GM15510 (cell line): ENCODE measurements around the gene ASTN2.

Experiments used
- POLR2A ChIP-seq: IDR thresholded peaks from 3 replicates; pipeline ENCODE4 v1.6.1; 2011; ENCODE audit warnings: borderline replicate concordance; ENCODE audit not compliant: insufficient read length; ENCODE audit errors: extremely low read depth

The ASTN2 gene

DNA sequence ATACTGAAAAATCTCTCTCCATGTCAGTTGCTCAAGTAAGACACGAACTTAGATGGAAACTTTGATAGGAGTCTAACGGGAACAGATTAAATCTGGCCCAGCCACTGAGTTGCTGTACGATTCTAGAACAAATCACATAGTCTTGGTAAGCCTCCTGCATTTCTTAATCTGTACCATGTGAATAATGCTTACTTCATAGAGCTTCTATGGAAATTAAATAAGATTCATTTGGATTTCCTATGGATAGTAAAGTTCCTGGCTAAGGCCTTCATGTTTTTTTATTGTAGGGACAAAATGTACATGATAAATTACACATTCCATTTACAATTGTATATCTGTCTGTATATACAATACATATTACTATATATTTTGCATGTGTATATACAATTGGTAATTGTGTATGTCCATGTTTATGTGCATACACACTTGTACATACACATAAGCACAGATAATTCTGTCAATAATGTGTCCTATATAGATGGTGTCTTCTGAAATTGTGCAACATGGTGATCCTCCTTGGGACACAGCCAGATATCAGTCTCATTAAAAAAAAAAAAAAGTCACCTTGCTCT lies 397.4 kb downstream of the ASTN2 start:
- no peak for TF ChIP-seq POLR2A

DNA sequence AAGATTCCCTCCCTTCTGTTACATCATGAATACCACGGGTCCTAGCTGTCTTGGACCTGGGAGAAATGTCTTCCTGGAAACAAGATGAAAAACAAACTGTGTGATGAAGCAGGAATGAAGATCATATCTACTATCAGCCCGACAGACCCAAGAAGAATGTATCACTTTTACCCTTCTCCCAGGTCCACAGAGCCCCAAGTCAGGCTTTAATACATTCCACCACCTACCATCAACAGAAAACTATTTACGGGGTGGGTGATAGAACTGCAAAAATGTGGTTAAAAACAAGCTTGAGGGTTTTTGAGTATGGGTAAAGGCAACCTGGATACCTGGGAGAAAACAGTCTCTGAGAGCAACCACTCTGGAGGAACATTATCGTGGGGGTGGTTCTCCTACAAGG lies 400.8 kb downstream of the ASTN2 start:
- TF ChIP-seq POLR2A, result no peak

DNA sequence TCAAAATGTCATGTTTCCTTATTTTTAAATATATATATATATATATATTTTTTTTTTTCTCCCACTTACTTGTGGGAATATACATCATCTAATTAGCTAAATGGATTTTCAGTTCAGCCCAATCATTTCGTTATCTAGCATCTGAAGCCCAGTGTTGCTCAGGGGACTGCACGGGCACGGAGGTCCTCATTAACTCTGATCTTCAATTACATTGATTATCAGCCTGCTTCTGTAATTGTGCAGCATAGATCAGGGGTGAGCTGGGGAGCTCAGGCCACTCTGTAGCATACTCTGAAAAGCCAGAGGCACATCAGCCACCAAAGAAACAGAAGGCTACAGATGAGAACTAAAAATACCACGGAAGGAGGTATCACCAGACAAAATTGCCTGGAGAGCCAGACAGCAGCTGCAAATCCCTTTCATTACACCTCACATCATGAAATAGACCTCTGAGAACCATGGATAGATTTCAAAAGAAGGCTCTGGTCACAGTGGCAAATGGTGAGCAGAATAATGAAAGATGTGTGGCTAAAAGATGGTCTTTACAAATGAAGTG lies 401.3 kb downstream of the ASTN2 start:
- no peak for TF ChIP-seq POLR2A

DNA sequence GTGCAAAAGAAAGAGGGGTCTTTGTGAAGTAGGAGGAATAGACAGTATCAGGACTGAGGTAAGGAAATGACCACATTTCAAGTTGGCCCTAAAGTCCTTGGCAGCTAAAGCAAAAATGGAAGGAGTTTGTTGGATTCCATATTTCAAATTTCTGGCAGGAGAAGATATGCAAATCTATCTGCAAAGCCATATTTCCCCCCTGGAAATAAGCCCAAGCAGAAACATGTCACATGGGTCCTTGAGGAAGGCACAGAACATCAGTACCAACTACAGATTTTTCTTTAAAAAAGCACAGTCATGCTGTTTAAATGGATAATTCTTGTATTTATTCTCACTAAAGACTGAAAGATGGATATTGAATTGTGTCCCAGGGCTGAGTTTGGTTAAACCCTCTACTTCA lies 404.8 kb downstream of the ASTN2 start:
- TF ChIP-seq POLR2A, result no peak

DNA sequence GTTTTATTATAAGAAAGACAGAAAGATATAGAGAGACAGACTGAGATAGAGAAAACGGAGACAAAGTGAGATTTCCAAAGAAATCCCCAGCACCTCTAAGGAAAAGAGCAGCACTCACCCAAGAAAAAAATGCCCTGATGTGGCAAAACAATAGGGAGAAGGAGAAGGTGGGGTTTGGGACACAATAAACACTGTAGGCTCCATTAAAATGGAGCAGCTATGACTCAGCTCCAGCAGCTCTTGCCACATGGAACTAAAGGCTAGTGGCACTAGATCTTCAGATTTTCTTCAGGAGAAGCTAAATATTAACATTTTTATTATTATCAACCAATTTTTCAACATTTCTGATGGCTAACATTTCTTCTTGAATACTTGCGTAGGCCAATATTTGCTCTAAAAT lies 406.0 kb downstream of the ASTN2 start:
- TF ChIP-seq POLR2A, result no peak

DNA sequence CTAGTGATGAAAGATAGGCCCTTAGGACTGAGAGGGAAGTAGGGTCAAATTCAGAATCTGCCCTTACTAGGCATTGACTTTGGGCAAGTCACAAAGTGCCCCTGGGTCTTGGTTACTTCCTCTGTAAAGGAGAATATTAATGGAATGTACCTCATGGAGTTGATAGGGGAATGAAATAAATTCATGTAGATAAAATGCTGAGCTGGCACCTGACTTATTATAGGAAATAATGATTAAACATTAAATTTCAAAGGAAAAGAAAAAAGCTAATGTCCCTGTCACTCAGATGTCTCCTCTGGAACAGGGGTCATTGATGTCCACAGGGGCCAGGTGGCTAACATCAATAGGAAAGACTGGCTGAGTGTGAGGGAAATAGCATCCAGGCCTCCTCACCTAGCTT lies 406.4 kb downstream of the ASTN2 start:
- no peak for TF ChIP-seq POLR2A

DNA sequence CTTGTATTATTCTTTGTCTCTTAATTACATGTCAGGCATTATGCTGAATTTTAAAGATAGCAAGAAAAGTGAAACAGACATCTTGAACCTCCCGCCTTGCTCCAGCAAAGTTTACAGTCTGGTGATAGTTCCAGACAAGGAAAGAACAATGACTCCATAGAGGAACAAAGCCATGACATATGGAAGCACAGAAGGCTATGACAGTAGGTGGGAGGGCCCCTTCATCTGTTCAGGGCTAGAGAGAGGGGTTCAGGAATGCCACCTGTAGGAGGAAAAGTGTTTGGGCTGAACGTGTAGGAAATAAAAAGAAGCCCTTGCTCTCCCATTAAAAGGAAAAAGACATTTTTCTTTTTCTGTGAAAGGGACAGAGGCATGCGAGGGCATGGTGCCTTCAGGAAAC lies 412.2 kb downstream of the ASTN2 start:
- TF ChIP-seq POLR2A, result no peak

DNA sequence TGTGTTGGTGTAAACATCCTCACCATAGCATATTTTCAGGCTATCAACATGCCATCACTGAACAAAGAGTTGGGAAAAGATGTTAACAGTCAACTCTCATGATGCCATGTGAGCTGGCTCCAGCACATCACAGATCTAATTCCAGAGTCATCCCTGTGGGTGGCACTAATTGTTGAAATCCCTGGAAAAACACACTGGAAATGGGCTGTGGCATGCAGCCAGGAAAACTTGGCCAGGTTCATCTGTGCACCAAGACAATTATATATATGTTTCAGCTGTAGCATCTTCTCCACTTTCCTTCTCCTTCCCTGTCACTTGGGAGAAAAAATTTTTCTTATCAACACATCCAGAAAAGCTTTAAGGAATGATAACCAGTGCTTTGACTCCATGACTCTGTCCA lies 414.0 kb downstream of the ASTN2 start:
- no peak for TF ChIP-seq POLR2A

DNA sequence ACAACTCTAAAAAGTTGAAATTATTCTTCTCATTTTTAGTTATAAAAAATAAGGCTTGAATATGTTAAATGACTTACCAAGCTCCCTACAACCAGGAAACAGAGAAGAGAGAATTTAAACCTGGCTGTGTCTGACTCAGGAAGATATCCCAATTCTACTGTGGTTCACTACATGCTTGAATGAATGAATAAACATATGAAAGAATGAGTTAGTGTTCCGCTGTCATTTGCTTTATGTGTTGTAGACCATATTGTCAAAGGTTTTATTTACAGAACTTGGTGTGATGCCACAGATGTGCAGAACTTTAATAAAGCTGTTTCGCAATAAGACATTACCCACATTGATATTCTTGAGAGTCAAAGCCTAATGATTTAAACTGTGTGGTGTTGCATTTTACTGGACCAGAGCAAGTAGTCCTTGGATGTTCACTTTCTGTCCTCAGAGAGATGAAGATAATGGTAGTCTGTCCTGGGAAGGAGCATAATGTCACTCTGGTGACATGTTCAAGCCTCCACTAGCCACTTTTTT lies 414.6 kb downstream of the ASTN2 start:
- no peak for TF ChIP-seq POLR2A

DNA sequence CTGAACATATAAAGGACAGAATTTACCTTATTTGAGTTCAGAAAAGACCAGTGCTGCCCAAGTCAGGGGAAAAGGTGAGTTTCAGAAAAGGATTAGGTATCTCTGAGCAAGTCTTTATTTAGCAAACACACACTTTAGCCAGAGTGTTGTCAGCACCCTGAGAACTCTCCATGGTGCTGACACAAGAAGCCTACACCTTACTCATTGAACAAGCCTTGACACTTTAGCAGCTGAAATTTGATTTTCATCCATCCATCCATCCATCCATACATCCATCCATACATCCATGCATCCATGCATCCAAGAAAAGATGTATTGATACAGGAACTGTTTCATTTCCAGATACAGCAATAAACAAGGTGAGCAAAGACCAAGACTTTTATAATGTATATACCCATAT lies 416.6 kb downstream of the ASTN2 start:
- no peak for TF ChIP-seq POLR2A

DNA sequence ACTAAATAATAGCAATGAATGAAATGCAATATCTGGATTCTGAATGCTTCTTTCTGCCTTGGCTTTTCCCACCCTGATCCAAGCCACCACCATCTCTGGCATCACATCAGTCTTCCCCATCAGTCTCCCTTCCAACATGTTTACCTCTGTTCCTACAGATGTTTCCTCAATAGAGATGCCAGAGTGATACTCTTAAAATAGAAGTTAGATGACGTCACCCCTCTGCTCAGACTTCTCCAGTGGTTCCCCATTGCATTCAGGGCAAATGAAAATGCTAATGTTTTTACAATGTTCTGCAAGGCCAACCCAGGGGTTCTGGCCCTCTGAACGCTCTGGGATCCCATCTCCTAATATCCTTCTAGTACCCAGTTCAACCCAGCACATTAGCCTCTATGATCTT lies 422.0 kb downstream of the ASTN2 start:
- no peak for TF ChIP-seq POLR2A

DNA sequence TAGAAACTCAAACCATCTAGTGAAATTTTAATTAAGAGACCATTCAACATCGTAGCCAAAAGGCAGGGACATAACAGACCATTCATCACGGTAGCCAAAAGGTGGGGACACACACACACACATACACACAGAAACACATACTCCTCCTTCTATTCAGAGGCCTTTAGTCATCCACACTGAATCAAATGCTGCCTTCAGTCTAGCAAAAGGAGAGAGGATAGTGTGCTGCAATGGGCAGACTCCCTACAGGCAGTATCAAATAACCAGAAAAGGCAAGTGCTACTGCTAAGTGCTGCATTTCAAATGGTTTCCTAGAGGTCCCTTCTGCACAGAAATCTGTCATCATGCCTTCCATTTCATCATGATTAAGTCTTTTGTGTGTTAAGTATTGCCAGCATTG lies 423.8 kb downstream of the ASTN2 start:
- no peak for TF ChIP-seq POLR2A

DNA sequence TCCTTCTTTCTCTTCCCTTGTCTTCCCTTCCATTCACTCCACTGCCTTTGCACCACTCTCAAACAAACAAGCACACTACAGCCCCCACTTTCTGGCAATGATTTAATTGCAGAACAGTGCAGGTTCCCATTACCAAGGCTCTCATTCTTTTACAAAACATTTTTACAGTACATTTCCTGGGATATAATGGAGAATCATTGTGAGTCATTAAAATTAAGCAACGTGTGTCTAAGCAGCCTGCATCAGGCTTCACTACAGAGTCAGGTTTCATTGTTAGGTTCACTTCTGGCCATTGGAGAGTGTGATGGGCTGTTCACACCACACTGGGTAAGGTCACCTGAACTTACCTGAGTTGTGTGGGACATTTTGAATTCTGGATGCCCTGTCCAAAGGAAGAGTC lies 424.3 kb downstream of the ASTN2 start:
- TF ChIP-seq POLR2A, result no peak

DNA sequence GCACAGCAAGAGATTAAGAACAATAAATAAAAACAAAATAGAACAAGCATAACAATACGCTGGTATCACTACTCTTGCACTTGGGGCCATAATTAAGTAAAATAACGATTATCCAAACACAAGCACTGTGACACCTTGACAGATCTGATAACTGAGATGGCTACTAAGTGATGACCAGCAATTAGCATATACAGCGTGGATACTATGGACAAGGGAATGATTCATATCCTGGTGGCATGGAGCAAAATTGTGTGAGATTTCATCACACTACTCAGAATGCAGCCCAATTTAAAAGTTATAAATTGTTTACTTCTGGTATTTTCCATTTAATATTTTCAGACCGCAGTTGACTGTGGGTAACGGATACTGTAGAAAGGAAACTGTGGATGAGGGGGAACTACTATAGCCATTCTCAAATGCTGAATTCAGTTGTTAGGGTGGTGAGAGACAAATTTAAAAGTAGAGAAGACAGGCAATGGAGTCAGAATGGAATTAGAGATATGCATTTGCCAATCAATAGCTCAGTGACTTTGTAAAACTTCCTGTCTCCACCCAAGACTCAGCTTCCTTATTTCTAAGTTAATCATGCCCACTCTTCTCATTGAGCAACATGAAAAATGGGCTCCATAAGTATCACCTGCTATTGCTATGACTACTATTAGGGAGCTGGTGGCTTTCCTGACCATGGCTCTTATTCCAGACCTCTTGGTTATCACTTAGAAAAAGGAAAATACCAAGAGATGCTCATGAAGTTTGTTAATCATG lies 427.0 kb downstream of the ASTN2 start:
- no peak for TF ChIP-seq POLR2A

DNA sequence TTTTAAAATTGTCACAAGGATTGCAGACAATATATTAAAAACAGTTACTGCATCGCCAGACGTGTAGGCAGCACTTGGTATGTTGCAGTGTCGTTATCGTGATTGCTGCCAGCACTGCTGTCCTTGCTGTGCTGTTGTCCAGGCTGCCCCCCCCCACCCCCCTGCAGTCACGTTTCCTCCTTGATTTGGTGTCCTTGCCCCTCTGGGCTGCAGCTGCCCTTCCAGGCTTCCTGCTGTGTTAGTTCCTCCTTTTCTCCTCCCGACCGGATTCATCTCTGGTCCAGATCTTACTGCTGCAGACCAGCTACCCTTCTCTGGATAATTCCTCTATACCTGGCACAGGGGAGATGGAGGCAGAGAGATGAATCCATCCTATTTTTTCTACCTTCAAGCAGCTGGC lies 428.8 kb downstream of the ASTN2 start:
- TF ChIP-seq POLR2A, result no peak

DNA sequence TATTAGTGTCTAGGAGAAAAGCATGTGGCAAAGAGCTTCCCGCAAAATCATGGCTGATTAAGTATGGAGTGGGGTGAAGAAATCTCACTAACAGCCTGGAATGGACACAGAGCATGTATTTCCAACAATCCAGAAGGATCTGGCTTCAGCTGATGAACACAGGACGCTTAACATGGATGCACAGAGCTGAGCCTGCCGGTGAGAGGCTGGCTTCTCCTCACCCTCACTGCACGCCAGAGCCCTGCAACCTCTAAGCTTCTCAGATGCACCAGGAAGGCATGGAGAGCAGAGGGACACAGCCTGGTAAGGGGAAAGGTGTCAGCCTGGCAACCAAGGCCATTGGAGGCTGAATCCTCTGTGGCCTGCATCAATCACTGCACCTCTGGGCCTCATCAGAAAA lies 429.3 kb downstream of the ASTN2 start:
- TF ChIP-seq POLR2A, result no peak
